ENCODE data around the gene MBD1.
"Not testable (repeated sequence)": the region's sequence is repeated elsewhere in the genome, so short reads cannot be mapped to it uniquely, and the experiment has no call there.

- TF ChIP-seq CTCF (IDR thresholded peaks at IDR 0.05): not testable (repeated sequence)
- TF ChIP-seq POLR2A (IDR thresholded peaks at IDR 0.05): peak; percentile 19
These were observed 7.2 kb upstream of the MBD1 start for GRCh38 chr18:50288348-50289107.

Measured in right lobe of liver (tissue), 4 donors.